Limb (tissue), 2 donors: ENCODE measurements around the gene WNT7B.
A peak's percentile ranks its signal among the peaks of the same experiment; 100 is the strongest.

Experiments used
- DNase-seq, 2 donors: peaks; one replicate each; pipeline ENCODE4 v3.0.0-alpha.2; 2016; ENCODE audit errors: extremely low spot score in 2 of 2

The WNT7B gene

GRCh38 chr22:45977003-45977411 lies at the start of gene WNT7B:
Gene WNT7B (minus strand): TSS chr22:45977162. CDS start chr22:45976754, 408 bp downstream.
- DNase-seq, result peak in 1 of 2 donors; percentile 66

GRCh38 chr22:46025973-46026898 lies 49.3 kb upstream of the WNT7B start:
- DNase-seq, result no peak

DNA sequence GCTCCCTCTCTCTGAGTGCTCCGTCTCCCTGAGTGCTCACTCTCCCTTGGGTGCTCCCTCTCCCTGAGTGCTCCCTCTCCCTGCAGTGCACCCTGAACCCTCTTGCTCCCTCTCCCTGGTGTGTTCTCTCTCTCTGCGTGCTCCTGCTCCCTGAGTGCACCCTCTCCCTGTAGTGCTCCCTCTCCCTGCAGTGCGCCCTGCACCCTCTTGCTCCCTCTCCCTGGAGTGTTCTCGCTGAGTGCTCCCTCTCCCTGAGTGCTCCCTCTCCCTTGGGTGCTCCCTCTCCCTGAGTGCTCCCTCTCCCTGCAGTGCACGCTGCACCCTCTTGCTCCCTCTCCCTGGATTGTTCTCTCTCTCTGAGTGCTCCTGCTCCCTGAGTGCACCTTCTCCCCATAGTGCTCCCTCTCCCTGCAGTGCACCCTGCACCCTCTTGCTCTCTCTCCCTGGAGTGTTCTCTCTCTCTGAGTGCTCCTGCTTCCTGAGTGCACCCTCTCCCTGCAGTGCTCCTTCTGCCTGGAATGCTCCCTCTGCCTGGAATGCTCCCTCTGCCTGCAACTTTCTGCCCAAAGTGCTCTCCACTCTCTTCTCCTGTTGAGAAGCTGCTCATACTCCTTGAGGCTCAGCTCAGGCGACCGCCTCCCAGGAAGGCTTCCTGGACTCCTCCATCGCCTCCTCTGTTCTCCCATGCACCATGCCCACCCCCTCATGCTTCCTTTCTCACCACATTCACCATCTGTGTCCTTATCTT lies 48.4 kb upstream of the WNT7B start:
- DNase-seq, result no peak

GRCh38 chr22:46024136-46024840 lies 47.3 kb upstream of the WNT7B start:
- DNase-seq, result no peak

DNA sequence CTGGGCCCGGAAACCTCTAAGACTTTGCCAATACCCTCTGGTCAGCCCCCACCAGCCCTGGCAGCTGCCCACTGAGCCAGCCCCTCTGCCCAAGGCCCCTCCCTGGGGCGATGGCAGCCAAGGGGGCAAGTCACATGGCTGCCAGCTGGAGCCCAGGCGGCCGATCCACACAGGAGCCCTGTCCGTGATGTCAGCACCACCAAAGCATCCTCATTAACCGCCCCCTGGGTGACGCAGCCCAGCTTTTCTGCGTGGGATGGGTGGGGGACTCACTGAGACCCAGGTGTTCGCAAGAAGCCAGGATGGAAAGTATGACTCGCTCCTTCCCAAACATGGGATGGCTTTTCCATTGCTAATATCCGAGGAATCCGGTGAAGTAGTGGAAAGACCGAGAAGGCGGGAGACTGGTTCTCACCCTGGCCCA lies 46.6 kb upstream of the WNT7B start:
- peak in 1 of 2 donors; percentile 69 for DNase-seq

DNA sequence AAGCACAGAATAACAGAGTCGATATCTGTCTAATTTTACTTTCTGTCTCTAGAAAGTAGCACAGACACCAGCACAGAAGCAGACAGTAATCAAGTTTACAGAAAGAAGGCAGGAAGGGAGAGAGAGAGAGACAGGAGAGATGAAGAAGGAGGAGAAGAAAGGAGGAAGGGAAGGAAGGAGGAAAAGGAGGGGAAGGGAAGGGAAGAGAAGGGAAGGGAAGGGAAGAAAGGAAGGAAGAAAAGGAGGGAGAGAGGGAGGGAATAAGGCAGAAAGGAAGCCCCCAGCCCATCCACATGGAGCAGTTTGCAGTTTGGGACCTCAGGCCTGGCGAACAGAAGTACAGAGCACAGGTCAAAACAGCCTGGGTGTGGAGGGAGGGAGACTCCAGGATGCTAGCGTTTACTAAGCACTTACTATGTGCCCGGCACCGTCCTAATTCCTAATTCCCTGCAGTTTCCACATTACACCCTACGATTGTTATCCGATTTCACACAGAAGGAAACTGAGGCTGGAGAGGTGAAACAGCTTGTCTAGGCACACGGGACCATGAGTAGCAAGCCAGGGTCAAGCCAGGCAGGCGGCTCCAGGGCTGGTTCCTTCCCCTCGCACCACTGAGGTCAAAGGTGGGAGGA lies 46.0 kb upstream of the WNT7B start:
- no peak for DNase-seq

DNA sequence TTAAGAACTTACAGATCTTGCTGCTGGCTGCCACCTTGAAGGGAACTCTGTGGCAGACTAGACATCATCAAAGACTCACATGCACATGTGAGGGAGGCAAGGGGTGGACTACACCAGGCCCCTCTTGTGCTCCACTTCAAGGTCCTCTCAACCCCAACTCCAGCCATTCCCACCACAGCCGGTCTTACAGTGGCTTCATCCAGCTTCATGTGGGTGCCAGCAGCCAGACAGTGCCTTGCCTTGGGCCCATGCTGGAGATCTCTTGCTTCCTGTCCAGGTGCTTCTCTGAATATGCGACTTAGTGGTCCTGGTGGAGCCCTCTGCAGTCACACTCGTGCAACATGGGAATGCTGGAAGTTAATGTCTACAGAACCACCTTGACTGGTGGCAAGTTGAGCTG lies 44.6 kb upstream of the WNT7B start:
- no peak for DNase-seq

- DNase-seq, result no peak
Observed at GRCh38 chr22:46019351-46019750, 42.4 kb upstream of the WNT7B start.

DNA sequence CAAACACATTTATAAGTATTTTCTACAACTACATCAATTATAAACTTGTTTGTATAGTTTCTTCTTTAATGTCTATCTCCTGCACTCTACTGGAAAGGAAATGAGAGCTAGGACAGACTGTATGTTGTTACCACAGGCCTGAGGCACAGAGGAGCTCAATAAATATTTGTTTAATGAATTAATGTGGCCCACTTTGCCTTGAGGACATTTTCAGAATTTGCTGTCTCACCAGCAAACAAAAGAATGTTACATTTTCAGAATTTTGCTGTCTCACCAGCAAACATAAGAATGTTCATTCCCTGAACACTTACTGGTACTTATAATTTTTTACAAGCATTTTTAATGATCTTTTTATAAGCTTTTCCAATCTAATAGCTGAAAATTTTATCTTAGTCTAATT lies 41.9 kb upstream of the WNT7B start:
- no peak for DNase-seq

- no peak for DNase-seq
Observed at GRCh38 chr22:46017166-46017565, 40.2 kb upstream of the WNT7B start.

DNA sequence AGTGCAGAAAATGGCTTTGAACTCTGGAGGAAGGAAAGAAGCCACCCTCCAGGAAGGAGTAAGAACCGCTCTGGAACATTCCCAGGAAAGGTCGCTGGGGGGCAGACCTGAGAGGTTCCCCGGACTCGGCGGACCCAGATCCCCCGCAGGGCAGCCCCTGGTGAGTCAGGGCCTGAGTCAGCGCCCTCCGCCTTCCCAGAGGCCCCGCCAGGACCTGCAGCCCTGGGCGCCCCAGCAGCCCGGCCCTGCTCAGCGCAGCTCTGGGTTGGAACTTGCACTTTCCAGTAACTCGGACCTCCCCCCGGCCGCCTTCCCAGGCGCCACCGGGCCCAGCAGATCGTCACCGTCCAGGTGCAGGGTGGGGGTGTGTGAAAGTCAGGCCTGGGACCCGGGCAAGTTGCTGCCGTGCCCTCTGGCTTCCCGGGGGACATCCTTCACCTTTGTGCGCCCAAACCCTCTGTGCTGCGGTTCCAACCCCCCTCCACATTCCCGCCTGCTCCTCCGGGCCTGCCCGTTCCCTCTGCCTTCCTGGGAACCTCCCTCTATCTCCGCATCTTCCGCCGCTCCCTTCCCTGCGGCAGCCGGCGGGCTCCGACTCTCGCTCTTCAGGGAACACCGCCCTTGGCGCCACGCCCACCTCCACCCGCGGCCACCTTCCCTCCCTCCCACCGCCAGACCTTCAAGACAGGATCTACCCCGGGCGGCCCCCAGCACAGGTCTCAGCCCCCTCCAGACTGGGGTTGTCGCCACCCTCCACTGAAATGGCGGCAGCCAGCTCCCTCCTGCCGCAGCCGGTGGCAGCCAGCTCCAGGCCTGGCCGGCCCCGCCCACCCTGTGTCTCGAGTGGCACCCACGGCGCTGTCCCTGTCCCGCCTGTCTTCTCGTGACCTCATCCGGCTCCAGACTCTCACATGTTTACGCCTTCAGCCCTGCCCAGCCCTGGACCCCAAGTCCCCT lies 36.8 kb upstream of the WNT7B start:
- DNase-seq, result peak; percentile 69 to 91

GRCh38 chr22:46012881-46013281 lies 35.9 kb upstream of the WNT7B start:
- no peak for DNase-seq

DNA sequence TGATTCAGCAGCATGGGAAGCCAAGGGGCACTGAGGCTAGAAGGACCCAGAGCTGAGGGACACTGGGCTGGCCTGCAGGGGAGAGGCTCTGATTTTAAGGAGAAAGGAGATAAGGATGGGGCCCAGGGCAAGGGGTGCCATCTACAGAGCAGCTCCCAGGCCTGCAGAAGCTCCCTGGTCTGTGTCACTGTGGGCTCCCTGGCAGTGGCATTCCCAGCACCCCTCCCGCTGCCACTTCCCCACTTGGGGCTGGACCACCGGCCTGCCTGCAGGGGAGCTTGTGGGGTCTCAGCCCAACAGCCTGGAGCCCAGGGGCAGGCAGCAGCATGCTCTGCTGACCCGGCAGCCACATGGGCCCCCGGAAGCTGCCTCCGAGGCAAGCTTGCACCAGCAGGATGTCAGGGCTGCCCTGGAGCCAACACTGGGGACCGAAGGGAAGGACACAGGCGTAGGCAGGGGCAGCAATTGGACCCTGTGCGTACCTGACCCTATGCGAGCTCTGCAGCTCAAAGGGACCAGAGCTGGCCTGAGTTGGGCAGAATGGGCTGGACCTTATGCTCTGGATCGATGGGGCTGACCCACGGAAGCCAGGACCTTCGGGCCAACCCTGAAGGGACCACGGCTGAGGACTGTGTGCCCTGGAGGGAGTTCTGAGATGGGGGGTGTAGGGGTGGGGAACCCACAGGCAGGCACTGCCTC lies 35.4 kb upstream of the WNT7B start:
- DNase-seq, result peak in 1 of 2 donors; percentile 32

GRCh38 chr22:46011627-46012181 lies 34.7 kb upstream of the WNT7B start:
- DNase-seq, result peak in 1 of 2 donors; percentile 37

DNA sequence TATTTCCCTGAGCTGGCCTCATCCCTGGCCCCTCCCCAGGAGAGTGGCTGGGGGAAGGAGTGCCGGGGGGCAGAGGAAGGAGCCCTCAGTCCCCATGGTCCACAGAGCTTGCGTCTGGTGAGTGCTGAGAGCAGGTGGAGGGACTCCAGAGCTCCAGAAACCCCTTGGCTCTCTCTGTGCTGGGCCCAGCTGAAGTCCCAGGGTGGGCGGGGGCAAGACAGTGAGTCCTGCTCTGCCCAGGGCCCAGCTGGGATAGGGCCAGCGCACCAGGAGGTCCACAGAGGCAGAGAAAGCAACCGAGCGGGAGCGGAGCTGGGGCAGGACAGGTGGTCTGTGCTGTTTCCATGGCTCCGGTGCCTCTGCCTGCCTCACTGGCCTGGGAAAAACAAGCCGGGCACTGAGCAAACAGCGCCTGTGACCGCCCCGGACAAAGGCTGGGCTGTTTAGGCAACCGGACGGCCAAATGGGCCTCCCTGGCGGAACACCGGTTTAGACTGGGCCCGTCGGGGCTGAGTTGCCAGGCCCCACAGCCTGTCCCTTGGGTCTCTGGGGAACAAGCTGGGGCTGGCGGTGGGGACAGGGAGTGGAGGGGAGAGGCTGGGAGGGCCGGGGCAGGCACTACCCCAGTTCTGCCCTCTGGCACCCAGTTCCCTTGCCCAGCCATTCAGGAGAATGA lies 34.1 kb upstream of the WNT7B start:
- DNase-seq, result peak in 1 of 2 donors; percentile 71

- DNase-seq, result peak in 1 of 2 donors; percentile 34
Observed at GRCh38 chr22:46010207-46010867, 33.4 kb upstream of the WNT7B start.

DNA sequence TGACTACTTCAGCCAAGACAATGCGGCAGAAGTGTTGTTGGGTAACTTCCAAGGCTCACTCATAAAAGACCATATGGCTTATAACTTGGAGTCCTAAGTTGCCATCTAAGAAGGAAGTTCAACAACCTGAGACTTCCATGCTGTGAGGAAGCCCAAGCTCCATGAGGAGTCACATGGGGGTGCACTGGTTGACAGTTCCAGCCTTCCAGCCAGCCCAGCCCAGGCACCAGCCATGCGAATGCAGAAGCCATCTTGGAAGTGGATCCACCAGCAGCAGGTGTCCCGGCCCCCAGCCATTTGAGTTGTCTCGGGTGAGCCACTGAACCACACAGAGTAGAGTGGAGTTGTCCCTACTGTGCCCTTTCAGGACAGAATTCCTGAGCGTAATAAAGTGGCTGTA lies 32.8 kb upstream of the WNT7B start:
- DNase-seq, result no peak
